GM18519 (cell line): ENCODE results near the gene GALNT8.

ENCODE experiments used
- ATAC-seq: cut with Tn5 transposase; IDR thresholded peaks from one replicate; pipeline ENCODE4 v1.9.1; 2021; ENCODE audit warnings: mild to moderate bottlenecking, moderate library complexity; ENCODE audit not compliant: unreplicated experiment, low FRiP score

Gene GALNT8

DNA sequence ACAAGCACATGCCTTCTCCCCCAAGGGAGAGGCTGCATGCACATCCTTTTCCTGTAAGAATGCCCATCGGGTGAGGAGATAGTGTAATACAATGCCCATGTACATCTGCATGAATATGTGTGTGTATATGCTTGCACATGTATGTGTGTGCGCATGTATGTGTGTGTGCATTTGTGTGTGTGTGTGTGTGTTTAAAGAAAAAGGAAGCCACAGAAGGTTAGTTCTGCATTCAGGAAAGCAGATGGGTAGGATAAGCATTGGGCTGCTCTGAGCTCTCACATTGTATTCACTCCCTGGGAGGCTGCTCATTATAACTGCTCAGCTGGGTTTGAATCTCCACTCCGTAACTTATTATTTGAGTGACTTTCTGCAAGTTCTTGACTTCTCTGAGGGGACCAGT is 74.3 kb downstream of the GALNT8 start:
- ATAC-seq = no peak

GRCh38 chr12:4796216-4796615 is 76.0 kb downstream of the GALNT8 start:
- ATAC-seq = no peak

DNA sequence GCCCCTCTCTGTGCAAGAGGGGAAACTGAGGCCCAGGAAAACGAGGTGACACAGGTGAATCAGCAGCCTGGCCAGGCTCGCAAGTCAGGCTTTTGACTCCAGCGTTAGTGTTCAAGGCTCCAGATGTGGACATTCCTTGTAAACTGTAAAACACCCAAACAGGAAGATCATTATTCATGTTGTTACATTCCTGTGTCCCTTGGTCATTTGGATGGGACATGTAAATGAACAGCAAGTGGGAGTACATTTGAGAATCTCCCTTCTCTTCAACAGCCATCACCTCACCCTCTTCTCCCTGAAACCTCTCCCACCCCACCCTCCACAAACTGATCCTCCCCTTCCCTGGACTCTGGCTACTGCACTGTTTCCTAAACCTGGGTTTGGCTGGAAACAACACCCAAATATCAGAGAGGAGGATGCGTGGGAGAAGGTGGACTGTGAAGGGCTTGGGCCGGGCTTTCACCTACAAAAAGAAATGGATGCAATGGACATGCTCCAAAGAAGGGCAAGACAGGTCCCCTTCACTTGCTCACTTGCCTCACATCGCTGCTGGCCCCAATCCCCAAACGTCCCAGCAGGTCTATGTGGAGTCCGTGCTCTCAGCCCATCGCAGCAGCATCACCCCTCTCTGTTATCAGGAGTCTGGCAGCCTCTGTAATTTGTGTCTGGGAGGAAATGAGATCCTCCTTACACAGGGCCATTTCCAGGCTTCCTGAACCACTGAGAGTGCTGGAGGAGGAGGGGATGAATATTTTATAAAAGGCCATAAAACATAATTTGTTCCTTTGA is 76.7 kb downstream of the GALNT8 start:
- no peak for ATAC-seq

GRCh38 chr12:4800555-4800954 is 80.4 kb downstream of the GALNT8 start:
- no peak for ATAC-seq

GRCh38 chr12:4802841-4803240 is 82.6 kb downstream of the GALNT8 start:
- ATAC-seq = no peak

DNA sequence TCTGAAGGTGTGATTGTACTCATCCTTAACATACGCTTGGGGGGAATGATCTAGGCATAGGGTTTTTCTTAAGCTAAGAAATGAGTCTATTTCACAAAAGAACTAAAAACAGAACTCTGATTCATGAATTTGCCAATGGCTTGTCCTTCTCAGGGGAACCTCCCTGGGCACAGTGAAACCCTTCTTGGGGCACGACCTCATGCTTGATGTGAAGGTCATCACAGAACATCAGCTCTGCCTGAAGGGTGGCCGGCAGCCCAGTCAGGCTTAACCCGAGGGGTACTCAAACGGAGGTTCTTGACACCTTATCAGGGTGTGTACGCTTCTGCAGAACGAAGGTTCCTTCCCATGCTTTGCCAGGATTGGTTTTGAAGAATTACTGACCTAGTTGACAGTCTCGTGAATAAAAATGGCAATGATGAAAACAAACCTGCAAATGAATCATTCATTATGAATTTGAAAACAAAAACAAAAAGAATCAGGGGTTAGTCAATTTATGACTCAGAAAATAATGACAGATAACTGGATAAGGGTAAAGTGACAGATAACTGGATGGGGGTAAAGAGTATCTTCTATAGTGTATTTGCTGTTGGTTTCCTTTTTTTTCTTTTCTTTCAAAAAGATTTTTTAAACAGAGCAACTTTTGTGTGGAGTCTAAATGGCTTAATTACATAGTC is 86.4 kb downstream of the GALNT8 start:
- no peak for ATAC-seq

DNA sequence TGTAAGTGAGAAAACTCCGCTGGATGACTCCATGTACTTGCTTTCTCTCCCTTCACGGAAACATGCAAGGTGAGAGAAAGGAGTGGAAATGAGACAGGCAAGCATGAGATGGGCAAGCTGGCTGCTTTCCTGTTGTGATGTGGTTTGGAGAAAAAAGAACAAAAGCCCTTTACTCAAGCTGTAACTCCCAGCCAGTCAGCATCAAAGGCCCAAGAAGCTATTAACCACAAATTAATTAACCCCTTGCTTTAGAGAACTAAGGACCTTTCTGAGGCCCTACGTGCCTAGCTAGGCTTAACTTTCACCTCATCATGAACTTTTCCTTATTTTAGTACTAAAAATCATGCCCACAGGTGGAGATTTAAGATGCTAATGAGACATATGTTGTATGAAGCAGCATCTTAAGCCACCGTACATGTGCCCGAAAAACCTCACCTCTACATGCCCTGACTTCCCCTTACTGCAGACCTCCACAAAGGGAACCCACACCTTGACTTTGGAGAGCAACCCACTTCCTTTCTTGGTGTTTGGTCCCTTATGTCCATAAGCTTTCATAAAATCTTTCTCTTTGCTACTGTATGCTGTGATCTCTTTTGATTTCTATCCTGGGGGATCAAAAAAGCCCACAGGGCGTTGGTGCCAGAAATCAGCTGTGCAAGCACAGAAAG is 87.0 kb downstream of the GALNT8 start:
- no peak for ATAC-seq

DNA sequence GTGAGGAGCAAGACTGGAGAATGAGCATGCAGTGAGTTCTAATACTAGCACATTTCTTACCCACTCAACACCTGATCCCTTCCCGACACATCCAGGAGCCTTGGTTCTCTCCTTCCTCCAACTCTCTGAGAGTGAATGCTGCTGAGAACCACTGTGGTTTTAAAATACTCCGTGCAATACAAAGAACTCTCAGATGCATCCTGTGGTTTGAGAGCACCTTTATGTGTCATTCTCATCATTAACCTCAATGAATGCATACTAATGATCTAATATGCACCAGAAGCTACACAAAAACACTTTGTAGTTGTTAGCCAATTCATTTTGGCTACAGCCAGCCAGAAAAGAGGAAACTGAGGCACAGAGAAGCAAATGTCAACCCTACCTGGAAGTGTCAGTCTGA is 87.6 kb downstream of the GALNT8 start:
- no peak for ATAC-seq

DNA sequence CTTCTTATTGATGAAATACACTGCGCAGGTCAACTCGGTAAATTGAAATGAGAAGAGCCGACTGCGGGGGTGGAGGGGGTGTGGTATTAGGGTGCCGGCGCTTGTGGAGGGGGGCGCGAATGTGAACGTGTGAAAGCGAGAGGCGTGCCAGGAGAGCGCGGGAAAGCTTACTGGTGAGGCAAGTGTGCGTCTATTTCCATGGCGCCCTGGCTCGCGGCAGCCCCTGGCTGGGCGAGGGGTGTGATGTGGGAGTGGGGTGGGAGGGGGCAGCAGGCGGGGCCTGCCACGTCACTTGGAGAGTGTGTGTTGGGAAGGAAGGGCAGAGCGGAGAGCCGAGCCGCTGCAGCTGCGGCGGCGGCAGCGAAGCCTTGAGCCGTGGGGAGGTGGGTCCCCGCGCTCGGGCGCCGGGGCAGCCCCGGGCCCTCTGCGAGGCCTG is 88.8 kb downstream of the GALNT8 start:
- no peak for ATAC-seq

- ATAC-seq = no peak
These were observed 89.4 kb downstream of the GALNT8 start for GRCh38 chr12:4809449-4810218.

DNA sequence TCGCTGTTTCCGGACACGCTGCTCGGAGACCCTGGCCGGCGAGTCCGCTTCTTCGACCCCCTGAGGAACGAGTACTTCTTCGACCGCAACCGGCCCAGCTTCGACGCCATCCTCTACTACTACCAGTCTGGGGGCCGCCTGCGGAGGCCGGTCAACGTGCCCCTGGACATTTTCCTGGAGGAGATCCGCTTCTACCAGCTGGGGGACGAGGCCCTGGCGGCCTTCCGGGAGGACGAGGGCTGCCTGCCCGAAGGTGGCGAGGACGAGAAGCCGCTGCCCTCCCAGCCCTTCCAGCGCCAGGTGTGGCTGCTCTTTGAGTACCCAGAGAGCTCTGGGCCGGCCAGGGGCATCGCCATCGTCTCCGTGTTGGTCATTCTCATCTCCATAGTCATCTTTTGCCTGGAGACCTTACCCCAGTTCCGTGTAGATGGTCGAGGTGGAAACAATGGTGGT is 90.0 kb downstream of the GALNT8 start:
- ATAC-seq = no peak

- no peak for ATAC-seq
These were observed 92.6 kb downstream of the GALNT8 start for GRCh38 chr12:4812624-4813327.

- ATAC-seq = no peak
These were observed 93.5 kb downstream of the GALNT8 start for GRCh38 chr12:4813741-4814140.

DNA sequence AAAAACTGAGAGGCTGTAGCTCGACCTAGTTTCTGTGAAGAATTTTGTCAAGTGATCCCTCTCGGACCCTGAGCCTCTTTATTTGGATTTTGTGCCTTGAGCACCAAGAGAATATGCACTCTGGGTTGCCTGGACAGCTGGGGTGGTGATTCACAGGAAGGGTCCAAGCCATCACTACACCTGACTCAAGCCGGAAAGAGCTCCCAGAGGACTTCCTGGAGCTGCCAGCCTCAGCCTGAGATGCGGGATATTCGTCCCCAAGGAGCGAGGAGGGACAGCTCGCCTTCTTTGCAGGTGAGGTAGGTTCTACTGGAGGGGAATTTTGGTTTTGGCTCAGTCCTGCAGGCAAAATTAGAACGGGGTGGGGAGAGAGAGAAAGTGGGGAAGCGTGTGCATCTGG is 94.3 kb downstream of the GALNT8 start:
- ATAC-seq = no peak

DNA sequence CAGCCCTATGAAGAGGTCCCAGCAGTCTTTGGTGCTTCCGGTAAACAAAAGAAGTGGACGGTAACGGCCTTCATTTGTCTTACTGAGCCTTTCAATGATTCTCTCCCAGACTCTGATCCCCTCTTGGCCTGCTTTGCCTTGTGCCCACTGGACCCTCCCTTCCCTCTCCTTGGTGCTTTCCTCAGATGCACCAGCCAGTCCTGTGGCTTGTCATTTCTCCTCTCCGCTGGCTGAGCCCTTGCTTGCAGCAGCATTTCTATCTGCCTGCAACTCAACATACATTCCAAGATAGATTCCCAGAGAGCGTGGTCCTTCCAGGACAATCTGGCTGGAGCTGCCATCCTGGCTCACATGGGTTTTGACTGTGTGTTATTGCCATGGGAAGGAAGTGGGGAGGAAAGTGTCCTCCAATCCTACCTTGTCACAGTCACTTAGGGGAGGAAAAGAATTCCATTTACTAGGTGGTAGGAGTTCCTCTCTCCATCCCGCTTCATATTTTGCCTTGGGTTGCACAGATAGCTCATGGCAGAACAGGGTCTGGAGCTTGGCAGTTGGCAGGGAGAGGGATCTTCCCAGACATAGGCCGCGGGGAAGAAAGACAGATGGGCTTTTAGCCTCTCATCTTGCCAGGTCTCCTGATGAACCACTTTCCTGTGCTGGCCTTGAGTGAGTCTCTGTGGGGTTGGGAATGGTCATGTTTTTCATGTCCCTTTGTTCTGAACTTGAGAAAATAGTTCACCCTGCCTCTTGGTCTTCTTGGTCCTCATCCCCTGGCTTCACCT is 96.7 kb downstream of the GALNT8 start:
- ATAC-seq = no peak

DNA sequence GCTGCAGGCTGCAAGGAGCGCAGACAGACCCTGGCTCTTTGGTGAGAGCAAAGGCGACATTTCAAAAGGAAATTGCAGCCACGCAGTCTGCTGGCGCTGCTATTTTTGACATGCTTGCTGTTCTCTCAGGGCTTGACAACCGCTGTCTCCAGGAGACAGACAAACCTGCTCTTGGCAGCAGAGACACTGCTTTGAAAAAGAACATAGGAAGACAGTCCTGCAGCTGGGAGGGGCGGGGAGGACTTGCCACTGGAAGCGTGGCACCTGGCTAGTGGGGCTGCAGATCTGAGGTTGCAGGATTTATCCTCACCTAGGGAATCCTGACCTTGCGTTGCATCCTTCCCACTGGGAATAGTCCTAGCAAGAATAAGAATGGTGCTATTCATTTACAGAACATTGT is 97.7 kb downstream of the GALNT8 start:
- ATAC-seq = no peak

GRCh38 chr12:4819654-4820053 is 99.5 kb downstream of the GALNT8 start:
- no peak for ATAC-seq

GRCh38 chr12:4820971-4821370 is 100.8 kb downstream of the GALNT8 start:
- no peak for ATAC-seq
